HEK293T (cell line): ENCODE measurements around the gene CHD6.

Experiments
- ARNT ChIP-seq: fragments of 450-650 bp; IDR thresholded peaks from 2 replicates; pipeline ENCODE4 v1.6.1; 2017; ENCODE audit warnings: mild to moderate bottlenecking
- BHLHE40 ChIP-seq: fragments of 450-650 bp; IDR thresholded peaks from 2 replicates; pipeline ENCODE4 v1.6.1; 2016; ENCODE audit warnings: mild to moderate bottlenecking, moderate library complexity, borderline replicate concordance
- ELF4 ChIP-seq: fragments of 450-650 bp; IDR thresholded peaks from 2 replicates; pipeline ENCODE4 v1.6.1; 2017; ENCODE audit warnings: antibody characterized with exemption
- FOXA1 ChIP-seq: fragments of 450-650 bp; IDR thresholded peaks from 2 replicates; pipeline ENCODE4 v1.6.1; 2016; ENCODE audit warnings: mild to moderate bottlenecking
- FOXK2 ChIP-seq: fragments of 450-650 bp; IDR thresholded peaks from 2 replicates; pipeline ENCODE4 v1.6.1; 2016; ENCODE audit warnings: mild to moderate bottlenecking
- FOXM1 ChIP-seq: fragments of 450-650 bp; IDR thresholded peaks from 2 replicates; pipeline ENCODE4 v1.6.1; 2017; ENCODE audit warnings: mild to moderate bottlenecking, borderline replicate concordance
- HDGF ChIP-seq: fragments of 450-650 bp; IDR thresholded peaks from 2 replicates; pipeline ENCODE4 v1.6.1; 2017; ENCODE audit warnings: antibody characterized with exemption, borderline replicate concordance
- LEF1 ChIP-seq: fragments of 450-650 bp; IDR thresholded peaks from 2 replicates; pipeline ENCODE4 v1.6.1; 2017; ENCODE audit warnings: mild to moderate bottlenecking, borderline replicate concordance
- NFRKB ChIP-seq: fragments of 450-650 bp; IDR thresholded peaks from 2 replicates; pipeline ENCODE4 v1.6.1; 2016; ENCODE audit warnings: mild to moderate bottlenecking, moderate library complexity
- SP1 ChIP-seq: fragments of 450-650 bp; IDR thresholded peaks from 2 replicates; pipeline ENCODE4 v1.6.1; 2017
- SUZ12 ChIP-seq: fragments of 450-650 bp; IDR thresholded peaks from 2 replicates; pipeline ENCODE4 v1.6.1; 2016; ENCODE audit warnings: mild to moderate bottlenecking
- TARDBP ChIP-seq: fragments of 450-650 bp; IDR thresholded peaks from 2 replicates; pipeline ENCODE4 v1.6.1; 2016

DNA sequence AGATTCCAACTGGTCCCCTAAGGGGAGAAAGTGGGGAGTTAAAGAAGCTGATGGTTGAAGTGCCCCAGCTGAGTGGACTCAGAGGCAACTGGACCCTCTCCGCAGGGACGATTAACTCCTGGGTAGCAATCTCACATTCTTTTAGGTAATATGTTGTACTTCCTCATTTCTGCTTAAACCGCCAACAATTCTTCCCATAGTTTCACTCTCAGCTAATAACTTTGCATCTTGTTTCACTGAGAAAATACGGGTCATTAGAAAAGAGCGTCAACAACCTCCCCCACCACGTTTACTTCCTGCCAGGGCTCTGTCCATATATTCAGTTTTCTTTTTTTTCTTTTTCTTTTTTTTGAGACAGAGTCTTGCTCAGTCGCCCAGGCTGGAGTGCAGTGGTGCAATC is 39.5 kb upstream of the CHD6 start:
- TF ChIP-seq FOXM1 (no peak), SUZ12 (no peak), ELF4 (no peak), BHLHE40 (no peak), SP1 (no peak), TARDBP (no peak), ARNT (no peak), FOXK2 (no peak), FOXA1 (no peak), HDGF (no peak), LEF1 (no peak), NFRKB (no peak)
